GM19455 (cell line): Measurements from ENCODE around the gene ABCC8.

ENCODE experiments used
- ATAC-seq: cut with Tn5 transposase; IDR thresholded peaks from one replicate; pipeline ENCODE4 v1.9.1; 2021; ENCODE audit not compliant: unreplicated experiment

The ABCC8 gene

GRCh38 chr11:17506314-17506713, 29.7 kb upstream of the ABCC8 start:
- no peak for ATAC-seq

DNA sequence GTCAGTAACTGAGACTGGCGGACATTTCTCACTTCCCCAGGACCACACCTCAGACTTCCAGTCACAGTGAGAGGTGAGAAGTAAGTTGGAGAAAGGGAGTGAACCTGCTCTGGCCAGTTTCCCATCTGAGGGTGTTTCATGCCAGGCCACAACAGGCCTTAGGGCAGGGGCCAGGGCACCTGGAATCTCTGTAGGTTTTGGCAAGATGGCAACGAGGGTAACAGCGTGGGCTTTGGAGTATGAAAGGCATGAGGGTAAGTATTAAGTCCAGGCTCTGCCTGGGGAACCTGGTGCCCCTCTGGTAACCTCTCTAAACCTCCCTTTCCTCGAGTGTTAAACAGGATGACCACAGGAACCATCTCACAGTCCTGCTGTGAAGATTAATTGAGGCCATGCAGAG, 28.5 kb upstream of the ABCC8 start:
- no peak for ATAC-seq

GRCh38 chr11:17504330-17505107, 27.9 kb upstream of the ABCC8 start:
- no peak for ATAC-seq

GRCh38 chr11:17502630-17503029, 26.0 kb upstream of the ABCC8 start:
- no peak for ATAC-seq

DNA sequence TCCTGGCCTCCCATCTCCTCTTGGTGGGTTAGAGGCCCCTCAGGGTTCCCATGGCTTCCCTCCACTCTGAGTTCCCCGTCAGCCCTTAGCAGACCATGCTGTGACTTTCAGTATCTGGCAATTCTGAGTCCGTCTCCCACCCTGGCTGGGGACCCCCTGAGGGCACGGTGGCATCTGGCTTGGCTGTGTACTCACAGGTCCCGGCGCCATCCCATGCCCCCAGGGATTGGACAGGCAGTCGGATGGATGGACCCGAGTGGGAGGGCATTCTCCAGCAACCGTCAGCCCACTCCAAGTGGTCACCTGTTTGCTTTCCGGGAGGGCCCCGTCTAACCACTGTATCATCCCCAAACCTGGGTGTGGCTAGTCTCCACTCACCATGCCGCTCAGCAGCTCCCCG, 24.0 kb upstream of the ABCC8 start:
- ATAC-seq = no peak

GRCh38 chr11:17498475-17498874, 21.8 kb upstream of the ABCC8 start:
- no peak for ATAC-seq

GRCh38 chr11:17498058-17498457, 21.4 kb upstream of the ABCC8 start:
- no peak for ATAC-seq

DNA sequence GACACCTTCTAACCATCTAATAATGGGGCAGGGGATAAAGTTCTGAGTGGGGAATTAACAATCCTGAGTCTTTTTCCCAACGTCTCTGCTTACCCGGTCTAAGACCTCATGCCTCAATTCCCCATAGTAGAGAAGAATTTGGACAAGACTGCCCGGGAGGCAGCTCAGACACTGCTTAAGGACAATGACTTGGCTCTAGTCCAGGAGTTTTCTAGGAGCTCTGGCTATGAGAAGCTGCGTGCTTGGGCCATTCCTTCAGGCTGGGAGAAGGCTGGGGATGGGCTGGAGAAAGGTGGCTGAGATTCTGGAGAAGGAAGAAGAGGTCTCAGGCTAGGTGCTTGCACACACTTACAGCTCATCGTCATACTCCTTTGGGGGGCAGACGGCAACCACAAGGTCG, 19.8 kb upstream of the ABCC8 start:
- ATAC-seq = no peak

DNA sequence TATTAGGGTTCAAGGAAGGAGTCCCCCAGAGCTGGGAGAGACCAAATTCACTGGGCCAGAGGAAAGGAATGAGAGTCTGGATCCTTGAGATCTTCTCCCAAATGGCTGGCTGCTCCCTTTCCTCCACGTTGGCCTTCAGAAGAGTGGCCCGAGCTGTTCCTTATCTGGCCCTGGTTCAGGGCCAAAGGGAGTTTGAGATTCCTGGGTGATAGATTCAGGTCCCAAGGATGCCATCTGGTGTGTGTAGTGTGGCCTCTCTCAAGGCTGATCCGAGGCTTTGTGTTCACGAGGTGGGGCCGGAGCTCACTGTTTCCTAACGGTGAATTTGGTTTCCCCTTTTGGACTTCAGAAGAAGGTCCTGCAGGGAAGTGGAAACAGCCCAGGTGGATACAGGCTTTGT, 17.4 kb upstream of the ABCC8 start:
- ATAC-seq = no peak

DNA sequence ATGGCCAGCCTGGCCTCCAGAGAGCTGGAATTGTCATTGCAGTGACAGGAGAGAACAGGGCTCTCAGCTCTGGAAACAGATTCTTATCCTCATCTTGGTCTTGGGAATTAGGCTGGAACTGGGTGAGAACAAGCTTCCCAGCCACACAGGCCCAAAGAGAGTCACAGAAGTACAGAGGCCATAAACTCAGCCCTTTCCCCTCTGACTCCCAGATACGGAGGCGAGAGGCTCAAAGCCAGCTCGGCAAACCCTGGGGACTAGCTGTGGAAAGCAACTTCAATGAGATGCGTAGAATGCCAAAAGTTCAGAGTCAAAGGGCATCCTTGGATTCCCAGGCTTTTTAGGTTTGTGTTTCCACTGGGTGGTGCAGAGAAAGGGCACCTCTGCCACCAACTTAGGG, 14.3 kb upstream of the ABCC8 start:
- no peak for ATAC-seq

DNA sequence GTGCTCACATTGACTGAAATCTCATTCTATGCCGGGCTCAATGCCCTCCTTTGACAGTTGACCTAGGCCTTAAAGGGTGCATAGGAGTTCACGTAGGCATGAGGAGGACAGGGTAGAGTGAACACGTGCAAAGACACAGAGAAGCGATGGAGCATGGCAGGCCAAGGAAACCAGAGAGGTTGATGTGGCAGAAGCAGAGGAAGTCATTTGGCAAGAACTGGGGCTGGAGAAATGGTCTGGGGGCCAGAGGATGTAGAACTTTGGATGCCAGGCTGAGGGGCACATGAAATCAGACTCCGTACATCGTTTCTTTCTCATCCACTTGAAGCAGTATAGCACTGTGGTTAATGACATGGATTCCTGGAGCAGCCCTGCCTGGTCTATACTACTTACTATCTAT, 13.6 kb upstream of the ABCC8 start:
- no peak for ATAC-seq

DNA sequence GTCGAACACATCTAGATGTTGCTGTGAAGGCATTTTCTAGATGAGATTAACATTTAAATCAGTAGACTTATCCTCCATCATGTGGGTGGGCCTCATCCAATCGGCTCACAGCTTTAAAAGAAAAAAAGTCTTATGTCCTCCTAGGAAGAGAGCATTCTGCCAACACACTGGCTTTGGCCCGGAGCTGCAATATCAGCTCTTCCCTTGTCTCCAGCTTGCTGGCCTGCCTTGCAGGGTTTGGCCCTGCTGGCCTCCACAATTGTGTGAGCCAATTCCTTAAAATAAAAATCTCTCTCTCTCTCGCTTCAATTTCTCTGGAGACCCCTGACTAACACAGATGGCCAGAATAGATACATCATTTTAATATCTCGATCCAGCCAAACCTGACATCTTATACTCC, 13.1 kb upstream of the ABCC8 start:
- no peak for ATAC-seq

GRCh38 chr11:17488563-17488962, 11.9 kb upstream of the ABCC8 start:
- no peak for ATAC-seq

GRCh38 chr11:17486646-17487045, 10.0 kb upstream of the ABCC8 start:
- ATAC-seq = no peak

GRCh38 chr11:17483505-17483904, 6.9 kb upstream of the ABCC8 start:
- no peak for ATAC-seq

GRCh38 chr11:17481905-17482304, 5.3 kb upstream of the ABCC8 start:
- no peak for ATAC-seq

GRCh38 chr11:17479284-17480214, 2.9 kb upstream of the ABCC8 start:
- ATAC-seq = no peak

- no peak for ATAC-seq
Observed at GRCh38 chr11:17478070-17478469, 1.4 kb upstream of the ABCC8 start.

- ATAC-seq = no peak
Observed at GRCh38 chr11:17477361-17477760, 716 bp upstream of the ABCC8 start.

DNA sequence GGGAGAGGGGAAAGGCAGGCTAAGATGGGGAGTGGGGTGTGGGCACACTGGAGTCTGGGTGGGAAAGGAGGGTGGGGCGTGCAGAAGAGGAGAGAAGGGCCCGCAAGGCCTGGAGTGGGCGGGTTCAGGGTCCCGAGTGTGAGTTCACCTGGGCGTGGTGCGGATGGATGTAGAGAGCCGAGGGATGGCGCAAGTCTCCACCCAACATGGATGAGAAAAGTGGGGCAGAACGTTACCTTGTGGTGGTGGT, 364 bp upstream of the ABCC8 start:
- ATAC-seq = no peak

- ATAC-seq = no peak
Observed at GRCh38 chr11:17475666-17476316, 854 bp downstream of the ABCC8 start.
